NCI-H1092 (cell line): Measurements from ENCODE around the gene ADGRL3.
"Not testable (repeated sequence)": the region's sequence is repeated elsewhere in the genome, so short reads cannot be mapped to it uniquely, and the experiment has no call there.

Experiments
- DNase-seq: peaks from one replicate; lab custom pipeline; 2025; lab: John Stamatoyannopoulos, UW

ADGRL3 gene

GRCh38 chr4:61646746-61647350 is 446.7 kb downstream of the ADGRL3 start:
- DNase-seq: not testable (repeated sequence)

- DNase-seq: no peak
Observed at GRCh38 chr4:61648264-61648663, 448.1 kb downstream of the ADGRL3 start.

GRCh38 chr4:61657016-61657415 is 456.9 kb downstream of the ADGRL3 start:
- DNase-seq: no peak

DNA sequence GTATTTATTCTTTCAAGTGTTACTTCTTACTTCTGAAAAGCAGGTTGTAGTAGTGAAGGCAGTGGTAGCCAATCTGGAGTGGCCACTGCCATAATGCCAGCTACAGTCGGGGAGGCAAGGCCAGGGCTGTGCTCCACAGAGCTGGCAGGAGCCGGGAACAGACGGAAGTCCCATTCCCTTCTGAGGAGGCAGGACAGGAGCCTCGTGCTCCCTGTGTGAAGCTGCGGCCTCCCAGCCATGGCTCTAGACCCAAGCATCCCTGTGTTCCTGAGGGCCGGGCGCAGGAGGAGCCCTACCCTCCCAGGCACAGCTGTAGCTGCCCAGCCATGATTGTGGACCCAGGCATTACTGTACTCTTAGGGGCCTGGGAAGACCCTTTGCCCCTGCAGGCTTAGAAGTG is 461.8 kb downstream of the ADGRL3 start:
- DNase-seq: no peak

GRCh38 chr4:61662362-61662761 is 462.2 kb downstream of the ADGRL3 start:
- no peak for DNase-seq

- DNase-seq: no peak
Observed at GRCh38 chr4:61663310-61663709, 463.2 kb downstream of the ADGRL3 start.

DNA sequence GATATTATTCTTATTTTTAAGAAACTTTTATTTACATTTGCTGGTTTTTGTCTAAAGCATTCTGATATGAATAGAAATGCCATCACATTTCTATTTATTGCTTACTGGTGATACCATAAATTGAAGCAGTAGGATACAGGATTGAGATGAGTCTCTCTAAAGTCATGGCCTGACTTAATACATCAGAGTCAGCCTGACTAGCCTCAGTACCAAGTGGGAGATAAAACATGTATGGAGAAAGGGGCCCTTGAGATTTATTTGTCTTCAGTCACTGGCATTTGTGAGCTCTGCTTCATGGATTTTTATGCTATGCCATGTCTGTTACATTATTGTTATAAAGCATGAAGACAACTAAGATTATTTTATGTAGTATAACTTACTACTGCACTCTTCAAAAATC is 465.5 kb downstream of the ADGRL3 start:
- DNase-seq: no peak

- no peak for DNase-seq
Observed at GRCh38 chr4:61666244-61666643, 466.1 kb downstream of the ADGRL3 start.

DNA sequence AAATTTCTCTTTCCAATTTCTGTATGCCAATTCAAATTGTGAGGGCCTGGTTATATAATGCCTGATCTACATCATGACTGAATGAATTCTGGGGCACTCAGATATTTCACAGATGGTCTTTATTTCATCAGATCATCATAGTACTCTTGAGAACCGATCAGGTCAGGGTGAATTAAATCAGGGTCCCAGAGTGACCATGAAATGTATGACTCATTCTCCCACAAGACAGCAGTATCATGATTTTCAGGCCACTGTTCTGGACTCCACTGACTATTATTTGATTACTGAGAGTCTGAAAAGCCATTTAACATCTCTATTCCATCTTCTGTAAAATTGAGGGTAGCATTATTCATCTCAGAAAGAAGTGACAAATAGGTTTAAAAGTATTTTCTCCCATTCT is 471.5 kb downstream of the ADGRL3 start:
- DNase-seq: no peak

GRCh38 chr4:61675464-61675863 is 475.3 kb downstream of the ADGRL3 start:
- DNase-seq: no peak

- no peak for DNase-seq
Observed at GRCh38 chr4:61678297-61678696, 478.2 kb downstream of the ADGRL3 start.

GRCh38 chr4:61693520-61693919 is 493.4 kb downstream of the ADGRL3 start:
- no peak for DNase-seq

GRCh38 chr4:61714387-61714911 is 514.3 kb downstream of the ADGRL3 start:
- no peak for DNase-seq

DNA sequence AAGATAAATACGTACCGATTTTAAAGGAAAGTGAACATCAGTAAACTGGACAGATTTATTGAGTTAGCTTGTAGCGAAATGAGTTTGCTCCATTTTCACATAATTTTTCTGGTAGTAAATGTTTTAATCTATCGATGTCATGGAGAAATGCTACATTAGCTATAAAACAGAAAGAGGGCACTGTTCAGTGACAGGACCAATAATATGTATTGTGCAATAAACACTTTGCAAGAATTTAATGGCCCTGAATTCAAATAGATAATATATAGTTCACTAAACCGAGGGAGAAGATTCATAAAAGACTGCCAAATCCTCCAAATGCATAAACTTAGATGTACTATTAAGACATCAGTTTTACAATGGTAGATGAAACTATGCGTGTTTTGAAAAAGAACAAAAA is 516.3 kb downstream of the ADGRL3 start:
- DNase-seq: no peak

DNA sequence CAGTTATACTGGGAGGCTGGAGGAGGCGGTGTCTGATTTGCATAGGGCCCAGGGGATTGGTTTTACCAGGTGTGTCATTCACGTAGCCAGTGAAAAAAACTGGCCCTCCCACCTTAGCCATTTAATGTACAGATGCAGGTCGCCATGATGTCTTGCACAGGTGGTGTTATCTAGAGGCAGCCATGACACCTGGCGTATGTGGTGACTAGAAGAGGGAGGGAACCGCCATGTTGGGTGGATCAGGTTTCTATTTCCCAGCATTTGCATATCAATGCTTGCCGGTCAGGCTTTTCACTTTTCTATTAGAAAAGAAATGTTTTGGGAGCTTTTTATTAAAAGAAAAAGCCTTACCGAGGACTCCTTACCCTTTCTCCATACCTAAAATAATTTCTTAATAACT is 523.4 kb downstream of the ADGRL3 start:
- no peak for DNase-seq

DNA sequence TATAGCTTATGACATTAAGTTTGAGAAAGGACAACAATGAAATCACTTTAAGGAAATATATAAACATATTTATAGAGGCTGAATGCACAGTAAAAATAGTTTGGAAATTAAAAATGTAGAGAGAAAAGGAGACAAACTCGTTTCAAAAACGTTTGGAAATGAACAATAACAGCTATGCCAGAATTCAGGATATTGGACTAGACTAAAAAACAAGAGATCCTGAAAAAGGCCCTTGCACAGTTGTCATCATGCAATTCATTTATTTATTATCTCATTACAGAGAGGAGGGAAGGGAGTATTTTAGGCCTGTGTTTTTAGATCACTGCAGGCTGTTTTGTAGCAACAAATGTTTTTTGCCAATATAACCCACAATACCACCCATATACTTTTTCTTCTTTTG is 527.2 kb downstream of the ADGRL3 start:
- no peak for DNase-seq

DNA sequence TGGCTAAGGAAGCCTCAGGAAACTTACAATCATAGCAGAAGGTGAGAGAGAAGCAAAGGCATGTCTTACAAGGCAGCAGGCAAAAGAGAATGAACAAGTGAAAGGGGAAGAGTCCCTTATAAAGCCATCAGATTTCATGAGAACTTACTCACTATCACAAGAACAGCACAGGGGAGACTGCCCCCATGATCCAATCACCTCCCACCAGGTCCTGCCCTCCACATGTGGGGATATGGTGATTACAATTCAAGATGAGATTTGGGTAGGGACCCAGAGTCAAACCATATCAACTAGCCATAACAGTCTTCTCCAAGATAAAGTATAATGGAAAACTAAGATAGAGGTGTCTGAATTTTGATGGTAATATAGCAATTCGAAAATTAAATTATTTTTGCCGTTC is 534.3 kb downstream of the ADGRL3 start:
- DNase-seq: no peak

DNA sequence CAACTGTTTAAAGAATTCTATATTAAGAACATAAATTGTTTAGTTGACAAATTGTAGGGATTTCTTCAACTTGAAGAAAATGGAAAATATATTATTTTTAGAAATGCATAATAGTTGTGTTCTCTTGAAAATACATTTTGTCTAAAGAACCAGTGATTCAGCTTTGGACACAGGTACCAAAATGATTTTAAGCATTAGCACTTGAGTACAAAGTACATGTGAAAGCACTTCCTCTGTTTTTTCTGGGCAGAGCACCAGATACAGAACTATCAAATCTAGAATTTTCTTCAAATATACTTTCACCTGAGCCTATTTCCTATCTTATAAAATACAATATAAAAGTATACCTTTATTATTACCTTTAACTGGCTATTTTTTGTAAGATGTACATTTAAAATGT is 539.8 kb downstream of the ADGRL3 start:
- no peak for DNase-seq

DNA sequence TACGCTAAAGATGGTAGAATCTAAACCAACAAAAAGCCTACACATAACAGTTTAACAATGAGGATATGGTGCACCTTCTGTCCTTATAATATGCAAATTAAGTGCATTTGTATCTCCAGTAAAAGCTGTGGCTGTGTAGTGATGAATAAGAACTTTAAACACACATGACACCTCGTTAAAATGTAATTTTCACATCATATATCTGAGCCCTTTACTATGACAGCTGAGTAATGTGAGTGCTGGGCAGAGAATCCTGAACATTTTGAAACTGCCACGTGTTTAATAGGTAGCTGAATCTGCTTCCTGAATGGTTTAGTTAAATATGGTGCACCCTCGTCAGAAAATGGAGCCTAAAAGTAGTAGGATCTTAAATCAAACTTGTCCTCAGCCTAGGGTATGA is 540.8 kb downstream of the ADGRL3 start:
- no peak for DNase-seq

GRCh38 chr4:61741327-61742096 is 541.4 kb downstream of the ADGRL3 start:
- peak; percentile 13 for DNase-seq

- no peak for DNase-seq
Observed at GRCh38 chr4:61750810-61751209, 550.7 kb downstream of the ADGRL3 start.

DNA sequence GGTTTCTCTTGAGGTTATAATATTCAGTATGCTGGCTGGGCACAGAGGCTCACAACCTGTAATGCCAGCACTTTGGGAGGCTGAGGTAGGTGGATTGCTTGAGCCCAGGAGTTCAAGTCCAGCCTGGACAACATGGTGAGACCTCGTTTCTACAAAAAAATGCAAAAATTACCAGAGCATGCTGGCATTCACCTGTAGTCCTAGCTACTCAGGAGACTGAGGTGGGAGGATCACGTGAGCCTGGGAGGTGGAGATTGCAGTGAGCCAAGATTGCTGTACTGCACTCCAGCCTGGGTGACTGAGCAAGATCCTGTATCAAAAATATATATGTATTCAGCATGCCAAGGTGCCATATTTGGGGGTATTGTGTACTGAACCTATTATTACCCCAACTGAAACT is 552.5 kb downstream of the ADGRL3 start:
- no peak for DNase-seq

GRCh38 chr4:61753739-61754138 is 553.6 kb downstream of the ADGRL3 start:
- no peak for DNase-seq

DNA sequence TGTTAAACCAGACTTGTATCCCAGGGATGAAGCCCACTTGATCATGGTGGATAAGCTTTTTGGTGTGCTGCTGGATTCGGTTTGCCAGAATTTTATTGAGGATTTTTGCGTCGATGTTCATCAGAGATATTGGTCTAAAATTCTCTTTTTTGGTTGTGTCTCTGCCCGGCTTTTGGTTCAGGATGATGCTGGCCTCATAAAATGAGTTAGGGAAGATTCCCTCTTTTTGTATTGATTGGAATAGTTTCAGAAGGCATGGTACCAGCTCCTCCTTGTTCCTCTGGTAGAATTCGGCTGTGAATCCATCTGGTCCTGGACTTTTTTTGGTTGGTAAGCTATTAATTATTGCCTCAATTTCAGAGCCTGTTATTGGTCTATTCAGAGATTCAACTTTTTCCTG is 556.8 kb downstream of the ADGRL3 start:
- DNase-seq: not testable (repeated sequence)
